ENCODE measurements around the gene PPP1R12B. TPM values are rescaled to one million over a fixed set of nuclear protein-coding genes. Genes with fewer than 3 reads are reported as not detected.
"Not testable (repeated sequence)": the region's sequence is repeated elsewhere in the genome, so short reads cannot be mapped to it uniquely, and the experiment has no call there.

The PPP1R12B gene
- total RNA-seq, 1 donor = 40.1 TPM

DNA sequence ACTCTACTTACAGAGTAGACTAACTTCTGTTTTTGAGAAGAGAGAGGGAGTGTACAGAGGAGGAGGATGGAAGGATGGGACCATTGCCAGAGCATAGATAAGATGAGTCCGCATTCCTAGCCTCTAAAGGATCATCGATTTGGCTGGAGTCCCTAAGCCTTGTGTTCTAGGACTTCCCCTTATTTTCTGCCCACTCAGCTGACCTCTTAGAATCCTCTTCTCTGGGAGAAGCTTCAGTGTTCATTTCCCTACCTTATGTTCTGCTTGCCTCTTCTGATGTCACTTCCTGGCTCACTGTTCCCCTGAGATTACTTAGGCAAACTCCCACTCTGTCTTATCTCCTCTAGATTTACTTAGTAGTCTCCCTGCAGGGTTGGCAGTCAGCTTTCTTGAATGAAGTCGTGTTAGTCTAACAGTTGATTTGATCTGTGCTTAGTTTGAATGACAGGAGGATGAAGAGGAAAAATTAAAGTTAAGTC, 205.1 kb downstream of the PPP1R12B start:
- DNase-seq (ENCODE audit: low read depth in 2 of 3, low spot score in 2 of 3) = peak in 1 of 3 donors; percentile 5

- not testable (repeated sequence) for DNase-seq (ENCODE audit: low read depth in 2 of 3, low spot score in 2 of 3)
Measured at GRCh38 chr1:202554619-202555018, 206.1 kb downstream of the PPP1R12B start.

GRCh38 chr1:202556037-202556436, 207.5 kb downstream of the PPP1R12B start:
- DNase-seq (ENCODE audit: low read depth in 2 of 3, low spot score in 2 of 3) = not testable (repeated sequence)

- DNase-seq (ENCODE audit: low read depth in 2 of 3, low spot score in 2 of 3) = not testable (repeated sequence)
Measured at GRCh38 chr1:202557662-202558061, 209.2 kb downstream of the PPP1R12B start.

DNA sequence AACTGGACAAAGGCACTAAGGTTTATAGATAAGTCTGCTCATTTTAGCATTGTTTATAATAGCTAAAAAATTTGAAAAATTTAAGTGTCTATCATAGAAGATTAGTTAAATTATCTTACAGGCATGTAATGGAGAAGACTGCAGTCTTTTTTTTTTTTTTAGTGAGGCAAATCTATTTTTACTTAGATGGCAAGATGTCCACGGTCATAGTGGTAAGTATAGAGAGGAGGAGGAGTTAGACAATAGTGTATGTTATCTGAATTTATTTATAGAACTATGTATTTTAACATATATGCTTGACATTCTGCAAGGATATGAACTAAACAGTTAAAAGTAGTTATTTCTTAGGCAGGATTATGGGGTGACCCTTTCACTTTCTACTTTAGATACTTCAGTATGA, 212.7 kb downstream of the PPP1R12B start:
- no peak for DNase-seq (ENCODE audit: low read depth in 2 of 3, low spot score in 2 of 3)

DNA sequence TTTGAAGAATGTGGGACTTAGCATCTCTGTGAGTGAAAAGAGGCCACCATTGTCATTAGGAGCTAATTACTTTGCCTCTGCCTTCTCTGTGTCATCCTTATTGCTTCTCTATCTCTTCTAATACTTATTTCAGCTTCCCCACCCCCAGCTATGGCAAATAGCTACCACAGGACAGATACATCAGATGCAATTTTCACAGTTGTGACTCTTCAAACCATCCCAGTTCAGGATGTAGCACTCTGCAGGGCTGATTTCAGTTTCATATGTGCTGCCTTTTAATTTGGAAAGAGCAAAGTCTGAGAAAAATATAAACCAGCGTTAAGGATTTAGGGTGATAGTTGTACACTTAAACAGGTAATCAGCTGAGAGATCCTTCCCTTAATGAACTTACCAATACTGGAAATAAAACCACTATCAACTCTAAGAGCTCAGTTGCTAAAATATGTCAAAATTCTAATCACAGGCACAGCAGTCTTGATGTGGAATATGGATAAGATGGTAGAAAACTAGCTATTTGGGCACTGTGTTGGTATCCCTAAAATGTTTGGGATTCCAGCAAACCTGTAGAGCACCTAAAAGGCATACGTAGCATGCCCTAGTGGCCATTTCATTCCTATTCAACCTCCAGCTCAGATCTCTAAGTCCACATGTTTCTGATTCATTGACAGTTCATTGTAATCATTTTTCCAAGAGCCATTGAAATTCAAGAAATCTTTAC, 213.4 kb downstream of the PPP1R12B start:
- DNase-seq (ENCODE audit: low read depth in 2 of 3, low spot score in 2 of 3) = no peak

DNA sequence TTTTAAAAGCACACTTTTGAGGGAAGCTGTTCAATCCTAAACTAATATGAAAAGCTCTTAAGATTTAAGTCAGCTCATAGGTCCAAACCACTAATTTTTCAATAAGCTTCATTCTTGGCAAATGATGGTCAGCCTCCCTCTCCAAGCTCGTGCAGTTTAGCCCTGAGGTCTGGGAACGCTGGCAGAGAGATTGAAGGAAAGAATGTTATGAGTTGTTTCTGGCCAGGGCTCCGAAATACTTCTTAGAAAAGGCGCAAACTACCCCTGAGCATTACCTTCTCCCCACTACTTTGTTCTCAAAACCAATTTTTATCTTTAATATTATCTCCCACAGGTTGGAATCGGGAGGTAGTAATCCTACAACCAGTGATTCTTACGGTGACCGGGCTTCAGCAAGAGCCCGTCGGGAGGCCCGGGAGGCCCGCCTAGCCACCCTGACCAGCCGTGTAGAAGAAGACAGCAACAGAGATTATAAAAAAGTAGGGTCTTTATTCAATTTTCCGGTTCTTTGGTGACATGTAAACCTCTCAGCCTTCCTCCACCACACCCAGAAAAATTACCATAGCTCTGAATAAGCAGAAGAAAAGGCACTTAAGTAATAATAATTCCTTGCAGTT, 214.1 kb downstream of the PPP1R12B start:
- DNase-seq (ENCODE audit: low read depth in 2 of 3, low spot score in 2 of 3) = no peak

DNA sequence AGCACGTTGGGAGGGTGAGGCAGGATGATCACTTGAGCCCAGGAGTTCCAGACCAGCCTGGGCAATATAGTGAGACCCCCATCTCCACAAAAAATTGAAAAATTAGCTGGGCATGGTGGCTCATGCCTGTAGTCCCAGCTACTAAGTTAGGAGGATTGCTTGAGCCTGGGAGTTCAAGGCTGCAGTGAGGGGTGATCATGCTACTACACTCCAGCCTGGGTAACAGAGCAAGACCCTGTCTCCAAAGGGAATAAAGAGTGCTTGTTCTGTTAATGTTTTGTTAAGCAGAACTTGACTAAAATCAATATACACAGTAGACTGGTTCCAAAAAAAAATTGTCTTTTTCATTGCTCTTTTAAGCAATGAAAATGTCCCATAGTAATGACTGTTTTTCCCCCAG, 215.3 kb downstream of the PPP1R12B start:
- DNase-seq (ENCODE audit: low read depth in 2 of 3, low spot score in 2 of 3) = no peak

- no peak for DNase-seq (ENCODE audit: low read depth in 2 of 3, low spot score in 2 of 3)
Measured at GRCh38 chr1:202564958-202565495, 216.5 kb downstream of the PPP1R12B start.

GRCh38 chr1:202565890-202566602, 217.5 kb downstream of the PPP1R12B start:
- no peak for DNase-seq (ENCODE audit: low read depth in 2 of 3, low spot score in 2 of 3)

- no peak for DNase-seq (ENCODE audit: low read depth in 2 of 3, low spot score in 2 of 3)
Measured at GRCh38 chr1:202567738-202568137, 219.2 kb downstream of the PPP1R12B start.

DNA sequence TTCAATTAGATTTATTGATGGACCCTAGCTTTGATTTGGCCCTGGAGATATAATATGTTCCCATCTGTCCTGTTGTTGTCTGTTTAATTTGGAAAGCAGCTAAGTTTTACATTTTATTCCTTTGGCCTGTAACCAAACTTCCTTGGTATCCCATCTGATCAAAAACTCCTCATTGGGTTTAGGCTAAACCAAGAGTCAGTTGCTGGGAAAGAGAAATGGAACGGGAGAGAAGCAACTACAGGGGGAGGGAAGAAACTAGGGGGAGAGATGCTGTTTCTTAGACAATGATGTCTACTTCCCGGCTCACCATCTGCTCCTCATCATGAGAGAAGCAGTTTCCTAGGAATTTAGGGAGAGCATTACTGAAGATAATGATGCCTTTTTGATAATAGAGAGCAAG, 219.9 kb downstream of the PPP1R12B start:
- DNase-seq (ENCODE audit: low read depth in 2 of 3, low spot score in 2 of 3) = no peak

DNA sequence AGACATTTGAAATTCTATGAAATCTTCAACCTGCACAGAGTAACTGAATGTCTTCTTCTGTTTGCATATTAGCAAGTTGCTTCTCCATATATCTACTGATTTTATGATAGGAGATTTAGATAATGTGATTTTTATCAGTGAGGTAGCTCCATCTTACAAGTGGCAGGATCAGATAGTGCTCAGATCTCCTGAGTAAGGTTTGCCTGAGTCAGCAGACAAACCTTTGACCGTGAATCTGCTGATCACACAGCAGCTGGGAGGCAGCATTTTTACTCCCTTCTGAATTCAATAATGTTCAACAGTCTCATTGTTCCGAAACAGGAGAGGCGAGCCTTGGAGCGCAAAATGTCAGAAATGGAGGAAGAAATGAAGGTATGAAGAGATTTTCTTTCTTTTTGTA, 220.3 kb downstream of the PPP1R12B start:
- no peak for DNase-seq (ENCODE audit: low read depth in 2 of 3, low spot score in 2 of 3)

- no peak for DNase-seq (ENCODE audit: low read depth in 2 of 3, low spot score in 2 of 3)
Measured at GRCh38 chr1:202569393-202570322, 221.2 kb downstream of the PPP1R12B start.

DNA sequence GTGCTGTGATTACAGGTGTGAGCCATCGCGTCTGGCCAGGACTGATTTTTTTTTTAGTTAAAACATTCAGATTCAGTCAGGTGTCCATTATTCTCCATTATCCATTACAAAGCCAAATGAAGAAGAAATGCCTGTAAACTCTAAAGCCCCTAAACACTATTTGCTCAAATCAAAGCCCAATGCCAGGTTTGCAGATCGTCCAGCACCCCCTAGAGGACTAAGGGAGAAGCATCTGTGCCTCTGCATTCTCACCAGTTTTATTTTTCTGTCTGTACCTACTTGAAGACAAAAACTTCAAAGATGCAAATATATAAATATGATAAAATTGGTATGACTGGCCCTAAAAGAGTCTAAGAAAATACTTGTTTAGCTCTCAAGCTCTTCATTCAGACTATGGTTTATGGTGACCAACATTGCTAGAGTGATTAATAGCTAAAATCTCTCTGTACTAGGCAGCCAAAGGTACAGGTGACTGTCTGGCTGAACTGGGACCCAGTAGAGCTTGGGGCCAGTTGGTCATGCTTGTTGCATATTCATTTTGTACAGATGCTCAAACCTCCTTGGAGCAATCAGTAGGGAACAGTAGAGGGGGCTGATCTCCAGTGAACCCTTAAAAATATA, 223.3 kb downstream of the PPP1R12B start:
- DNase-seq (ENCODE audit: low read depth in 2 of 3, low spot score in 2 of 3) = peak in 1 of 3 donors; percentile 66

DNA sequence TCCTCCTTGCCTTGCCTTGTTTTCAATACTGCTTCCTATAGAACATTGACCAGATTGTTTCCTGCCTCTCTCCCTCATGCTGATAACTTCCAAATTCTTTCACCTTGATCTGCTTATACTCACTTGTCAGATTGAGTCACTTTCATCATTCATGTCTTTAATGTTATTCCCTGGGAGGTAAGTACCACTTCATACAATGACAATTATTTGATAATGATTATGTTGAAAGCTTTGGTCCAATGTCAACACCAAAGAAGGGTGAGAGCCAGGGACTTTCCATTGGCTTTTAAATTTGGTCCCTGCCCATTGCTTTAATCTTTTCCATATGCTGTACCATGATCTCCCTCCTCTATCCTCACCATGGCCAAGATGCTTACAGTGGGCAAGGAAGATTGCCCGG, 224.4 kb downstream of the PPP1R12B start:
- DNase-seq (ENCODE audit: low read depth in 2 of 3, low spot score in 2 of 3) = no peak

DNA sequence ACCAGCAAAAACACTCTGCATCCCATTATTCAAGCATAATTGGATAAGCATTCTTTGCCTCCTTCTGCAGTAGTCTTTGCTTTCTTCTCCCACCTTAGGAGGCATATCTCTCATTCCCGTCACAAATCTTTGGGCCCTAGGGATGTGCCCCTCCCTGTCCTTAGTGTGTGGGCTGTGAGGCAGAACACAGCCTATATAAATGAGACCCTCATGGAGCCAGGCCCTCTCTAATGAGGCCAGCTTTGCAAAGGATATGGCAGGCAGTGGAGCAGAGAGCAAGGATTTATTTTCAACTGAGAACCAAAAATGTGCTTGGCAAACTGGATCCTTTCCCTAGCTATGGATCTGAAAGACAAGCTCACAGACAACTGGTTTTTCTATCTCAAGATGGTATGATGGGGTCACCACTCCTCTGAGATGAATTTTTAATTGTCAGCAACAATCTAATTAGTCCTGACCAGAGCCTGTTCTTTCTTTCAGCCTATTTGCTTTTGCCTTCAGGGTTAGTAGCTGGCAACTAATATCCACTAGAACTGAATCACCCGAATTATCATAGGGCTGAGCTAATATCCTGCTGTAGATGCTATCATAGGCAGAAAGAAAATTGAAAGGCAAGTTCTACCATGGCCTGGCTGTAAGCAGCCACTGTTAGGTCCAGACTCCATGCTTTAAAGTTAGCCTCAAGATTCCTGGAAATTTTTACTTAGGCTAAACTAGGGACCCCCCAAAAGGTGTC, 227.6 kb downstream of the PPP1R12B start:
- no peak for DNase-seq (ENCODE audit: low read depth in 2 of 3, low spot score in 2 of 3)

DNA sequence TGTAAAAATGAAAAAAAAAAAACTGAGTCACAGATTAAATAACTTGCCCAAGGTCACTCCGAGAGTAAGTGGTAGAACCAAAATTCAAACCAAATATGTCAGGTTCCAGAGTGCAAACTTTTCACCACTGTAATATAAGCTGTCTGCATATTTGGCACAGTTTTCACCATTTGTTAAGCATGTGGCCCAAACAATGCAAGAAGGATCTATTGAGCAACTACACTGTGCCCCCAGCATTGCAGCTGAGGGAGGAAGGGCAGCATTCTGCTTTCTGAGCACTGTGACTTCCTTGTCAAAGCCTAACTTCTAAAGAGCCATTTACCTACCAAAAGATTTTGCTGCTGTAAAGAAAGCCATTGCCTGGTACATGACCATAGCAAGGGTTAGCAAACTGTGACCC, 228.3 kb downstream of the PPP1R12B start:
- DNase-seq (ENCODE audit: low read depth in 2 of 3, low spot score in 2 of 3) = no peak

DNA sequence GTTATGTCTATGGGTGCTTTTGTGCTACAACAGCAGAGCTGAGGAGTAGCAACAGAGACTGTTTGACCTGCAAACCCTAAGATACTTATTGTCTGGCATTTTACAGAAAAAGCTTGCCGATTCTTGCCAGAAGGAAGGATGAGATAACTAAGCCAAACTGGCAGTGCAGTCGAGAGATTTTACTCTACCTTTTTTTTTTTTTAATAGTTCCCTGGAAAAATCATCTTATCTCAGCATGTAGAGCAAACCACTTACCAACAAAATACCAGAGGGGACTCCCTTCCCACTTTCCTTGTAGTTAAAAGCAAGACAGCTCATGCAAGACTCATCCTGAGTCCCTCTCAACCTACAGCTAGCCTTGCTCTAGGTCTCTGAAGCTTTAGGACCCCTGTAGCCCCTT, 228.9 kb downstream of the PPP1R12B start:
- no peak for DNase-seq (ENCODE audit: low read depth in 2 of 3, low spot score in 2 of 3)

Measured in hematopoietic multipotent progenitor cell (in vitro differentiated cells).